ENCODE results near the gene INSL3. TPM values are rescaled to one million over a fixed set of nuclear protein-coding genes. Genes with fewer than 3 reads are reported as not detected.

The INSL3 gene
- total and polyA plus RNA-seq, 4 donors, result 0.22 TPM; not detected in 3

DNA sequence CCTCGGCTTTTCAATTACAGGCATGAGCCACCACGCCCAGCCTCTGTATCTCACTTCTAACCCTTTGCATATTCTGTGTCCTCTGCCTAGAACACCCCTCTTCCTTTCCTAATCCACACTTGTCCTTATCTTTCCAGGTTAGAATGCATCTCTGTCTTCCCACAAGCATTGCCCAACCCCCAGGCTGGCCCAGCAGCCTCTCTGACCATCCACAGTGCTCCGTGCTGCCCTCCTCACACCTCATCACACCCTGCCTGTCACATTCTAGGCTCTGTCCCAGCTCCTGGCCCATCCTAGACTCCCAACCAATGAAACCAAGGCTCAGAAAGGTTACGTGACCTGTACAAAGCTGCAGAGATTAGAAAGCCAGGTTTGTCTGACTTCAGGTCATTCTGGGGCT lies 15.2 kb upstream of the INSL3 start:
- Histone ChIP-seq H3K9me3 (ENCODE audit: control insufficient read depth in 4 of 4, low read length in 3 of 4) (no peaks in the 10 kb centered on the region), H3K4me3 (ENCODE audit: low read depth in 1 of 3, low read length in 3 of 3) (no peak overlapping the region), H3K27ac (ENCODE audit: low read depth in 1 of 2, low read length in 2 of 2) (no peak overlapping the region), H3K27me3 (ENCODE audit: control insufficient read depth in 4 of 4, insufficient read depth in 4 of 4, low read length in 3 of 4) (no peaks in the 10 kb centered on the region), H3K36me3 (ENCODE audit: control insufficient read depth in 4 of 4, insufficient read depth in 3 of 4, low read depth in 1 of 4, low read length in 3 of 4) (no peaks in the 10 kb centered on the region), H3K4me1 (ENCODE audit: control insufficient read depth in 4 of 4, insufficient read depth in 4 of 4, low read length in 3 of 4) (peaks cover 0 to 1% (median 0%) of the 10 kb centered on the region in 4 donors), H3K9ac (ENCODE audit: low read depth in 1 of 2, low read length in 2 of 2) (no peak overlapping the region)
- no peak for DNase-seq (ENCODE audit: low spot score)
- WGBS, result 55% methylated on average over 4 of the region's 4 CpGs
- TF ChIP-seq GABPA (IDR thresholded peaks at IDR 0.05 in 1 of 2, conservative IDR thresholded peaks at IDR 0.05 in 1 of 2) (no peak), RXRA (IDR thresholded peaks at IDR 0.05) (no peak), TAF1 (conservative IDR thresholded peaks at IDR 0.05) (no peak), NR2F2 (IDR thresholded peaks at IDR 0.05) (no peak), HNF4A (conservative IDR thresholded peaks at IDR 0.05) (no peak), JUND (IDR thresholded peaks at IDR 0.05) (no peak), FOXA2 (IDR thresholded peaks at IDR 0.05) (no peak), EGR1 (IDR thresholded peaks at IDR 0.05; ENCODE audit: low read depth in 2 of 2) (no peak), SP1 (IDR thresholded peaks at IDR 0.05) (no peak), RAD21 (IDR thresholded peaks at IDR 0.05) (no peak), YY1 (IDR thresholded peaks at IDR 0.05) (no peak), FOXA1 (IDR thresholded peaks at IDR 0.05) (no peak), HNF4G (IDR thresholded peaks at IDR 0.05) (no peak)
- TF ChIP-seq, protein P1, sequence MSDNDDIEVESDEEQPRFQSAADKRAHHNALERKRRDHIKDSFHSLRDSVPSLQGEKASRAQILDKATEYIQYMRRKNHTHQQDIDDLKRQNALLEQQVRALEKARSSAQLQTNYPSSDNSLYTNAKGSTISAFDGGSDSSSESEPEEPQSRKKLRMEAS (IDR thresholded peaks at IDR 0.05), result no peak
- TF ChIP-seq, protein P2, sequence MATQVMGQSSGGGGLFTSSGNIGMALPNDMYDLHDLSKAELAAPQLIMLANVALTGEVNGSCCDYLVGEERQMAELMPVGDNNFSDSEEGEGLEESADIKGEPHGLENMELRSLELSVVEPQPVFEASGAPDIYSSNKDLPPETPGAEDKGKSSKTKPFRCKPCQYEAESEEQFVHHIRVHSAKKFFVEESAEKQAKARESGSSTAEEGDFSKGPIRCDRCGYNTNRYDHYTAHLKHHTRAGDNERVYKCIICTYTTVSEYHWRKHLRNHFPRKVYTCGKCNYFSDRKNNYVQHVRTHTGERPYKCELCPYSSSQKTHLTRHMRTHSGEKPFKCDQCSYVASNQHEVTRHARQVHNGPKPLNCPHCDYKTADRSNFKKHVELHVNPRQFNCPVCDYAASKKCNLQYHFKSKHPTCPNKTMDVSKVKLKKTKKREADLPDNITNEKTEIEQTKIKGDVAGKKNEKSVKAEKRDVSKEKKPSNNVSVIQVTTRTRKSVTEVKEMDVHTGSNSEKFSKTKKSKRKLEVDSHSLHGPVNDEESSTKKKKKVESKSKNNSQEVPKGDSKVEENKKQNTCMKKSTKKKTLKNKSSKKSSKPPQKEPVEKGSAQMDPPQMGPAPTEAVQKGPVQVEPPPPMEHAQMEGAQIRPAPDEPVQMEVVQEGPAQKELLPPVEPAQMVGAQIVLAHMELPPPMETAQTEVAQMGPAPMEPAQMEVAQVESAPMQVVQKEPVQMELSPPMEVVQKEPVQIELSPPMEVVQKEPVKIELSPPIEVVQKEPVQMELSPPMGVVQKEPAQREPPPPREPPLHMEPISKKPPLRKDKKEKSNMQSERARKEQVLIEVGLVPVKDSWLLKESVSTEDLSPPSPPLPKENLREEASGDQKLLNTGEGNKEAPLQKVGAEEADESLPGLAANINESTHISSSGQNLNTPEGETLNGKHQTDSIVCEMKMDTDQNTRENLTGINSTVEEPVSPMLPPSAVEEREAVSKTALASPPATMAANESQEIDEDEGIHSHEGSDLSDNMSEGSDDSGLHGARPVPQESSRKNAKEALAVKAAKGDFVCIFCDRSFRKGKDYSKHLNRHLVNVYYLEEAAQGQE (IDR thresholded peaks at IDR 0.05), result no peak
- TF ChIP-seq, protein P3, sequence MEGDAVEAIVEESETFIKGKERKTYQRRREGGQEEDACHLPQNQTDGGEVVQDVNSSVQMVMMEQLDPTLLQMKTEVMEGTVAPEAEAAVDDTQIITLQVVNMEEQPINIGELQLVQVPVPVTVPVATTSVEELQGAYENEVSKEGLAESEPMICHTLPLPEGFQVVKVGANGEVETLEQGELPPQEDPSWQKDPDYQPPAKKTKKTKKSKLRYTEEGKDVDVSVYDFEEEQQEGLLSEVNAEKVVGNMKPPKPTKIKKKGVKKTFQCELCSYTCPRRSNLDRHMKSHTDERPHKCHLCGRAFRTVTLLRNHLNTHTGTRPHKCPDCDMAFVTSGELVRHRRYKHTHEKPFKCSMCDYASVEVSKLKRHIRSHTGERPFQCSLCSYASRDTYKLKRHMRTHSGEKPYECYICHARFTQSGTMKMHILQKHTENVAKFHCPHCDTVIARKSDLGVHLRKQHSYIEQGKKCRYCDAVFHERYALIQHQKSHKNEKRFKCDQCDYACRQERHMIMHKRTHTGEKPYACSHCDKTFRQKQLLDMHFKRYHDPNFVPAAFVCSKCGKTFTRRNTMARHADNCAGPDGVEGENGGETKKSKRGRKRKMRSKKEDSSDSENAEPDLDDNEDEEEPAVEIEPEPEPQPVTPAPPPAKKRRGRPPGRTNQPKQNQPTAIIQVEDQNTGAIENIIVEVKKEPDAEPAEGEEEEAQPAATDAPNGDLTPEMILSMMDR (IDR thresholded peaks at IDR 0.05; ENCODE audit: low read depth, low read length, missing input control), result no peak
- TF ChIP-seq, protein P4, sequence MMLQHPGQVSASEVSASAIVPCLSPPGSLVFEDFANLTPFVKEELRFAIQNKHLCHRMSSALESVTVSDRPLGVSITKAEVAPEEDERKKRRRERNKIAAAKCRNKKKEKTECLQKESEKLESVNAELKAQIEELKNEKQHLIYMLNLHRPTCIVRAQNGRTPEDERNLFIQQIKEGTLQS (IDR thresholded peaks at IDR 0.05), result no peak
- TF ChIP-seq, protein P5, sequence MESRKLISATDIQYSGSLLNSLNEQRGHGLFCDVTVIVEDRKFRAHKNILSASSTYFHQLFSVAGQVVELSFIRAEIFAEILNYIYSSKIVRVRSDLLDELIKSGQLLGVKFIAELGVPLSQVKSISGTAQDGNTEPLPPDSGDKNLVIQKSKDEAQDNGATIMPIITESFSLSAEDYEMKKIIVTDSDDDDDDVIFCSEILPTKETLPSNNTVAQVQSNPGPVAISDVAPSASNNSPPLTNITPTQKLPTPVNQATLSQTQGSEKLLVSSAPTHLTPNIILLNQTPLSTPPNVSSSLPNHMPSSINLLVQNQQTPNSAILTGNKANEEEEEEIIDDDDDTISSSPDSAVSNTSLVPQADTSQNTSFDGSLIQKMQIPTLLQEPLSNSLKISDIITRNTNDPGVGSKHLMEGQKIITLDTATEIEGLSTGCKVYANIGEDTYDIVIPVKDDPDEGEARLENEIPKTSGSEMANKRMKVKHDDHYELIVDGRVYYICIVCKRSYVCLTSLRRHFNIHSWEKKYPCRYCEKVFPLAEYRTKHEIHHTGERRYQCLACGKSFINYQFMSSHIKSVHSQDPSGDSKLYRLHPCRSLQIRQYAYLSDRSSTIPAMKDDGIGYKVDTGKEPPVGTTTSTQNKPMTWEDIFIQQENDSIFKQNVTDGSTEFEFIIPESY (IDR thresholded peaks at IDR 0.05), result no peak

Data from liver (tissue), 9 donors.